ENCODE measurements around the gene ATP6V0B. TPM values are rescaled to one million over a fixed set of nuclear protein-coding genes. Genes with fewer than 3 reads are reported as not detected.

Gene ATP6V0B
- total and polyA plus RNA-seq, 9 of the 15 experiments (the other 6 are each of a cell fraction or from before 2014, with no cell fraction given), result 137 to 328 (median 220) TPM

DNA sequence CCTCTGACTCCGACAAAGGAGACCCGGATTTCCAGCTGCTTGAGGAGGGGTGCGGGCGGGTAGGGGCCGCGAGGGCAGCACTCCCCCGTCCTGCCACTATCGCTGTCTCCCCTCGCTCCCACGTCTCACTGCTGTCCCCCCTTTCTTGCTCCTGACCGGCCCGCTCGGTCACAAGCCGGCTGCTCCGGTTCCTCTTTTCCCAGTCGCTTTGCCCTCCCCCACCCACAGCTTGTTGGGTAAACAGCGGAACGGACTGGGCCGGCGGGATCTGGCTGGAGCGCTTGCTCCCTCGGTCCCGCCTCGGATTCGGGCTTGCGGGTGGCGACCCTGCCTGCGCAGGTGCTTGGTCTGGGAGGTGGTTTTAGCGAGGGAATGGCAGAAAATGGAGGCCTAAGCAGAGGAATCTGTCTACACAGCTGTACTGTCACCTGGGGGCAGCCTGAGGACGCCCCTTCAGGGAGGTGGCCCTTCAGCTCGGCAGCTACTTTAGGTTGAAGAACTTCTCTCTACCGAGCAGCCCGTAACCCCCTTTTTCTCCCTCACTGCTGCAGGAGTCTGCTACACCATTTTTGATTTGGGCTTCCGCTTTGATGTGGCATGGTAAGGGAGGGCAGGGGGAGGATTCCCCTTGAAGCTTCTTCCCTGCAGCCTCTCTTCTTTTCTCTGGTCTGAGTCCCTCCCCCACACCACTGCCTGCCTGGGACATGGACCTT lies 645 bp downstream of the ATP6V0B start (continued):
- TF ChIP-seq CEBPG (CRISPR knock-in tag; IDR thresholded peaks at IDR 0.05) (peak; percentile 26; the same call in 1 of the 2 replicates), CEBPG (tag; conservative IDR thresholded peaks at IDR 0.05 in 1 of 2, IDR thresholded peaks at IDR 0.05 in 1 of 2) (no peak), POLR2B (IDR thresholded peaks at IDR 0.05; ENCODE audit: low read depth, partially characterized antibody) (no peak), ZNF507 (tag; conservative IDR thresholded peaks at IDR 0.05) (no peak), POLR2G (IDR thresholded peaks at IDR 0.05; ENCODE audit: low read depth, low read length) (no peak), DACH1 (IDR thresholded peaks at IDR 0.05; ENCODE audit: partially characterized antibody) (no peak)
- TF ChIP-seq, protein P1, sequence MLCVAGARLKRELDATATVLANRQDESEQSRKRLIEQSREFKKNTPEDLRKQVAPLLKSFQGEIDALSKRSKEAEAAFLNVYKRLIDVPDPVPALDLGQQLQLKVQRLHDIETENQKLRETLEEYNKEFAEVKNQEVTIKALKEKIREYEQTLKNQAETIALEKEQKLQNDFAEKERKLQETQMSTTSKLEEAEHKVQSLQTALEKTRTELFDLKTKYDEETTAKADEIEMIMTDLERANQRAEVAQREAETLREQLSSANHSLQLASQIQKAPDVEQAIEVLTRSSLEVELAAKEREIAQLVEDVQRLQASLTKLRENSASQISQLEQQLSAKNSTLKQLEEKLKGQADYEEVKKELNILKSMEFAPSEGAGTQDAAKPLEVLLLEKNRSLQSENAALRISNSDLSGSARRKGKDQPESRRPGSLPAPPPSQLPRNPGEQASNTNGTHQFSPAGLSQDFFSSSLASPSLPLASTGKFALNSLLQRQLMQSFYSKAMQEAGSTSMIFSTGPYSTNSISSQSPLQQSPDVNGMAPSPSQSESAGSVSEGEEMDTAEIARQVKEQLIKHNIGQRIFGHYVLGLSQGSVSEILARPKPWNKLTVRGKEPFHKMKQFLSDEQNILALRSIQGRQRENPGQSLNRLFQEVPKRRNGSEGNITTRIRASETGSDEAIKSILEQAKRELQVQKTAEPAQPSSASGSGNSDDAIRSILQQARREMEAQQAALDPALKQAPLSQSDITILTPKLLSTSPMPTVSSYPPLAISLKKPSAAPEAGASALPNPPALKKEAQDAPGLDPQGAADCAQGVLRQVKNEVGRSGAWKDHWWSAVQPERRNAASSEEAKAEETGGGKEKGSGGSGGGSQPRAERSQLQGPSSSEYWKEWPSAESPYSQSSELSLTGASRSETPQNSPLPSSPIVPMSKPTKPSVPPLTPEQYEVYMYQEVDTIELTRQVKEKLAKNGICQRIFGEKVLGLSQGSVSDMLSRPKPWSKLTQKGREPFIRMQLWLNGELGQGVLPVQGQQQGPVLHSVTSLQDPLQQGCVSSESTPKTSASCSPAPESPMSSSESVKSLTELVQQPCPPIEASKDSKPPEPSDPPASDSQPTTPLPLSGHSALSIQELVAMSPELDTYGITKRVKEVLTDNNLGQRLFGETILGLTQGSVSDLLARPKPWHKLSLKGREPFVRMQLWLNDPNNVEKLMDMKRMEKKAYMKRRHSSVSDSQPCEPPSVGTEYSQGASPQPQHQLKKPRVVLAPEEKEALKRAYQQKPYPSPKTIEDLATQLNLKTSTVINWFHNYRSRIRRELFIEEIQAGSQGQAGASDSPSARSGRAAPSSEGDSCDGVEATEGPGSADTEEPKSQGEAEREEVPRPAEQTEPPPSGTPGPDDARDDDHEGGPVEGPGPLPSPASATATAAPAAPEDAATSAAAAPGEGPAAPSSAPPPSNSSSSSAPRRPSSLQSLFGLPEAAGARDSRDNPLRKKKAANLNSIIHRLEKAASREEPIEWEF (CRISPR knock-in tag; IDR thresholded peaks at IDR 0.05), result no peak
- TF ChIP-seq, protein P2, sequence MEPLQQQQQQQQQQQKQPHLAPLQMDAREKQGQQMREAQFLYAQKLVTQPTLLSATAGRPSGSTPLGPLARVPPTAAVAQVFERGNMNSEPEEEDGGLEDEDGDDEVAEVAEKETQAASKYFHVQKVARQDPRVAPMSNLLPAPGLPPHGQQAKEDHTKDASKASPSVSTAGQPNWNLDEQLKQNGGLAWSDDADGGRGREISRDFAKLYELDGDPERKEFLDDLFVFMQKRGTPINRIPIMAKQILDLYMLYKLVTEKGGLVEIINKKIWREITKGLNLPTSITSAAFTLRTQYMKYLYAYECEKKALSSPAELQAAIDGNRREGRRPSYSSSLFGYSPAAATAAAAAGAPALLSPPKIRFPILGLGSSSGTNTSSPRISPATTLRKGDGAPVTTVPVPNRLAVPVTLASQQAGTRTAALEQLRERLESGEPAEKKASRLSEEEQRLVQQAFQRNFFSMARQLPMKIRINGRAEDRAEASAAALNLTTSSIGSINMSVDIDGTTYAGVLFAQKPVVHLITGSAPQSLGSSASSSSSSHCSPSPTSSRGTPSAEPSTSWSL (CRISPR knock-in tag; IDR thresholded peaks at IDR 0.05; ENCODE audit: borderline replicate concordance), result no peak
- TF ChIP-seq, protein P3, sequence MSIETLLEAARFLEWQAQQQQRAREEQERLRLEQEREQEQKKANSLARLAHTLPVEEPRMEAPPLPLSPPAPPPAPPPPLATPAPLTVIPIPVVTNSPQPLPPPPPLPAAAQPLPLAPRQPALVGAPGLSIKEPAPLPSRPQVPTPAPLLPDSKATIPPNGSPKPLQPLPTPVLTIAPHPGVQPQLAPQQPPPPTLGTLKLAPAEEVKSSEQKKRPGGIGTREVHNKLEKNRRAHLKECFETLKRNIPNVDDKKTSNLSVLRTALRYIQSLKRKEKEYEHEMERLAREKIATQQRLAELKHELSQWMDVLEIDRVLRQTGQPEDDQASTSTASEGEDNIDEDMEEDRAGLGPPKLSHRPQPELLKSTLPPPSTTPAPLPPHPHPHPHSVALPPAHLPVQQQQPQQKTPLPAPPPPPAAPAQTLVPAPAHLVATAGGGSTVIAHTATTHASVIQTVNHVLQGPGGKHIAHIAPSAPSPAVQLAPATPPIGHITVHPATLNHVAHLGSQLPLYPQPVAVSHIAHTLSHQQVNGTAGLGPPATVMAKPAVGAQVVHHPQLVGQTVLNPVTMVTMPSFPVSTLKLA (conservative IDR thresholded peaks at IDR 0.05), result no peak

Data from K562 (cell line).